22Rv1 (cell line): ENCODE data around the gene LTV1.
"Not testable (repeated sequence)": the region's sequence is repeated elsewhere in the genome, so short reads cannot be mapped to it uniquely, and the experiment has no call there.

Source experiments
- H3K27ac ChIP-seq: fragments of 450-650 bp; 2 replicates; pipeline ENCODE4 v1.5.1; 2017
- ZFX ChIP-seq: fragments of 450-650 bp; IDR thresholded peaks from 2 replicates; pipeline ENCODE4 v1.6.1; 2017; ENCODE audit warnings: antibody characterized with exemption, borderline replicate concordance
- TF ChIP-seq, protein P1 (sequence below): fragments of 450-650 bp; IDR thresholded peaks from 2 replicates; pipeline ENCODE4 v1.5.1; 2017; ENCODE audit warnings: mild to moderate bottlenecking

The LTV1 gene, protein sequence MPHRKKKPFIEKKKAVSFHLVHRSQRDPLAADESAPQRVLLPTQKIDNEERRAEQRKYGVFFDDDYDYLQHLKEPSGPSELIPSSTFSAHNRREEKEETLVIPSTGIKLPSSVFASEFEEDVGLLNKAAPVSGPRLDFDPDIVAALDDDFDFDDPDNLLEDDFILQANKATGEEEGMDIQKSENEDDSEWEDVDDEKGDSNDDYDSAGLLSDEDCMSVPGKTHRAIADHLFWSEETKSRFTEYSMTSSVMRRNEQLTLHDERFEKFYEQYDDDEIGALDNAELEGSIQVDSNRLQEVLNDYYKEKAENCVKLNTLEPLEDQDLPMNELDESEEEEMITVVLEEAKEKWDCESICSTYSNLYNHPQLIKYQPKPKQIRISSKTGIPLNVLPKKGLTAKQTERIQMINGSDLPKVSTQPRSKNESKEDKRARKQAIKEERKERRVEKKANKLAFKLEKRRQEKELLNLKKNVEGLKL

DNA sequence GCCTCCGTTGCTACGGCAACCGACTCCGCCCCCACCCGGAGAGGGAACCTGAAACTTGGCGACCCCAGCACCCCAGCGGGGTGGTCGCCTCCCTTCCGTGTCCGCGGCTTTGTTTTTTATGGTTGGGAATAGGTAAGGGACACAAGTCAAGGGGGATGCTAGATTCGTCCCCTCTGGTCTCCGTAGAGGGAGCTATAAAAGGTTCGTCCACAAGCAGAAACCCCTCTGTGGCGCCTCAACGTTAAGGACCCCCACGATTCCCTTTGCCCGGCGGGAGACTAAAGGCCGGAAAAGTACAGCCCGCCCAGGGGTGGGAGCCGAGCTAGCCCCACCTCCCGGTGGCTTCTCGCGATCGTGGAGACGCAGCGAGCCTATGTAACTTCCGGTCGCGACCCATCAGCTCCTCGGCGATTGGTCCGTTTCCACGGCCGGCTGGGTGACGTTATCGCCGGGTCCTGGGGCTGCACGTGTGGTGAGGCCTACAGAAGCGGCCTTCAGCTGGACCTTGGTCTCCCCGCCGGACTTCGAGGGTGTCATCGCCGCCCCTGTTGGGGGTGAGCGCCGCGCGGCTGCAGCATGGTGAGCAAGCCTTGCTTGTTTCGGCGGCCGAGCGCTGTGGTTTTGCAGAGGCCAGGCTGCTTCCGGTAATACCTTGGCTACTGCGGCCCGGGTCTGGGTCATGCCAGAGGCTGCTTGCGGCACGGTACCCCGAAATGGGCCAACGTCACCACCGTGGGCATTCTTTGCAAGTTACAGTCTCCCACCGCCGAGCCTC, at the start of gene LTV1:
Gene LTV1, plus strand, starts transcription at position 437 of the 775 bp plus-strand sequence. Its CDS starts 140 bp downstream, at position 577.
- TF ChIP-seq ZFX: peak; percentile 38; the same call in 1 of the 2 replicates
- TF ChIP-seq, protein P1, sequence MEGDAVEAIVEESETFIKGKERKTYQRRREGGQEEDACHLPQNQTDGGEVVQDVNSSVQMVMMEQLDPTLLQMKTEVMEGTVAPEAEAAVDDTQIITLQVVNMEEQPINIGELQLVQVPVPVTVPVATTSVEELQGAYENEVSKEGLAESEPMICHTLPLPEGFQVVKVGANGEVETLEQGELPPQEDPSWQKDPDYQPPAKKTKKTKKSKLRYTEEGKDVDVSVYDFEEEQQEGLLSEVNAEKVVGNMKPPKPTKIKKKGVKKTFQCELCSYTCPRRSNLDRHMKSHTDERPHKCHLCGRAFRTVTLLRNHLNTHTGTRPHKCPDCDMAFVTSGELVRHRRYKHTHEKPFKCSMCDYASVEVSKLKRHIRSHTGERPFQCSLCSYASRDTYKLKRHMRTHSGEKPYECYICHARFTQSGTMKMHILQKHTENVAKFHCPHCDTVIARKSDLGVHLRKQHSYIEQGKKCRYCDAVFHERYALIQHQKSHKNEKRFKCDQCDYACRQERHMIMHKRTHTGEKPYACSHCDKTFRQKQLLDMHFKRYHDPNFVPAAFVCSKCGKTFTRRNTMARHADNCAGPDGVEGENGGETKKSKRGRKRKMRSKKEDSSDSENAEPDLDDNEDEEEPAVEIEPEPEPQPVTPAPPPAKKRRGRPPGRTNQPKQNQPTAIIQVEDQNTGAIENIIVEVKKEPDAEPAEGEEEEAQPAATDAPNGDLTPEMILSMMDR: no peak
- peak within 1 kb of the TSS; percentile 57 for H3K27ac ChIP-seq

DNA sequence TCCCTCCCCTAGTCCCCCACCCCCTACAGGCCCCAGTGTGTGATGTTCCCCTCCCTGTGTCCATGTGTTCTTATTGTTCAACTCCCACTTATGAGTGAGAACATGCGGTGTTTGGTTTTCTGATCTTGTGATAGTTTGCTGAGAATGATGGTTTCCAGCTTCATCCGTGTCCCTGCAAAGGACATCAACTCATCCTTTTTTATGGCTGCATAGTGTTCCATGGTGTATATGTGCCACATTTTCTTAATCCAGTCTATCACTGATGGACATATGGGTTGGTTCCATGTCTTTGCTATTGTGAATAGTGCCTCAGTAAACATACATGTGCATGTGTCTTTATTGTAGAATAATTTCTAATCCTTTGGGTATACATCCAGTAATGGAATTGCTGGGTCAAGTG, 46.6 kb upstream of the LTV1 start:
- H3K27ac ChIP-seq: not testable (repeated sequence)

- H3K27ac ChIP-seq: not testable (repeated sequence)
These were observed 44.7 kb upstream of the LTV1 start for GRCh38 chr6:143798487-143798886.

GRCh38 chr6:143802833-143803565, 40.1 kb upstream of the LTV1 start:
- no peak overlapping the region for H3K27ac ChIP-seq
- TF ChIP-seq, protein P1: no peak
- TF ChIP-seq ZFX: no peak

DNA sequence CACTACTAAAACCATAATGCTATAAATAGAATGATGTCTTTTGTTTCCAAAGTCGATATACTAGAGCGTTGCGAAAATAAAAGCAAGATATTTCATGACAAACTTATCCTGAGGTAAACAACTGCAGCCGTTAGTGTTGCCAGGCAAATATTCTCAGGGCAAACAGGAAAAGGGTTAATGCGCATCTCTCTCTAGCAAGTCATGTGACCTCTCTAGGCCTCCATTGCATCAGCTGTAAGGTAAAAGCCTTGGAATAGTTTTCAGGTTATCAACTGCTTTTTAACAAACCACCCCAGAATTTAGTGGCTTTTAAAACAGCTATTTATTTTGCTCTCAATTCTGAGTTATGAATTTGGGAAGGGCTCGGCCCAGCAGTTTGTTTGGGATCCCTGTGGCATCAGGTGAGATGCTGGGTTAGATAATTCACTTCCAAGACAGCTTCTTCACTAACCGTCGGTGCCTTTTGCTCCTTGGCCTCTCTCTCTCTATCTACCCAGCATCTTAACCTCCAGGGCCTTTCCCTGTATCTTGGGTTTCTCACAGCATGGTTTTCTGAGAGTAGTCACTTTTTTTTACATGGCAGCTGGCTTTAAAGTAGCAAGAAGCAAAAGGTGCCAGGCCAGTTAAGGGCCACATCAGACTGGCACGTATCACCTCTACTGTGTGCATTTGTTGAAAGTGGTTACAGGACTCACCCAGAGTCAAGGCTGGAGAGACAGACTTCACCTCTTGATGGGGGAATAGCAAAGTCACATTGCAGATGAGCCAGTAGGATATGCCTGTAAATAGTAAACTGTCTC, 39.2 kb upstream of the LTV1 start:
- TF ChIP-seq, protein P1: no peak
- no peak for TF ChIP-seq ZFX
- no peak overlapping the region for H3K27ac ChIP-seq

DNA sequence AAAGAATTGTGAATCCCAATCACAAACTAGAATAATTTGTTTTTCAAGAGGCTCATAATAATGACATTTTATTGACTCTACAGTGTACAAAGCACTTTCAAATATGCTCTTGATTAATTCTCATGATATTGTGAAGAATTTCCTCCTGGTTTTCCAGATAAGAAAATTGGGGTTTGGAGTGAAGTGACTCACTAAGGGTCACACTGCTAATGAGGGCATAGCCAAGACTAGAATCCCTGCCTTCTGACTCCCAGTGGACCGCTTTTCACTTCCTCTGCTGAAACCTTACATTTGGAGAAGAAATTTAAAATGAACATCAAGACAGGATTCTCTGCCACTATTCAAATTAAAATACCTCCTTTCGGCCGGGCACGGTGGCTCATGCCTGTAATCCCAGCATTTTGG, 38.3 kb upstream of the LTV1 start:
- no peak overlapping the region for H3K27ac ChIP-seq
- TF ChIP-seq ZFX: no peak
- TF ChIP-seq, protein P1: no peak

DNA sequence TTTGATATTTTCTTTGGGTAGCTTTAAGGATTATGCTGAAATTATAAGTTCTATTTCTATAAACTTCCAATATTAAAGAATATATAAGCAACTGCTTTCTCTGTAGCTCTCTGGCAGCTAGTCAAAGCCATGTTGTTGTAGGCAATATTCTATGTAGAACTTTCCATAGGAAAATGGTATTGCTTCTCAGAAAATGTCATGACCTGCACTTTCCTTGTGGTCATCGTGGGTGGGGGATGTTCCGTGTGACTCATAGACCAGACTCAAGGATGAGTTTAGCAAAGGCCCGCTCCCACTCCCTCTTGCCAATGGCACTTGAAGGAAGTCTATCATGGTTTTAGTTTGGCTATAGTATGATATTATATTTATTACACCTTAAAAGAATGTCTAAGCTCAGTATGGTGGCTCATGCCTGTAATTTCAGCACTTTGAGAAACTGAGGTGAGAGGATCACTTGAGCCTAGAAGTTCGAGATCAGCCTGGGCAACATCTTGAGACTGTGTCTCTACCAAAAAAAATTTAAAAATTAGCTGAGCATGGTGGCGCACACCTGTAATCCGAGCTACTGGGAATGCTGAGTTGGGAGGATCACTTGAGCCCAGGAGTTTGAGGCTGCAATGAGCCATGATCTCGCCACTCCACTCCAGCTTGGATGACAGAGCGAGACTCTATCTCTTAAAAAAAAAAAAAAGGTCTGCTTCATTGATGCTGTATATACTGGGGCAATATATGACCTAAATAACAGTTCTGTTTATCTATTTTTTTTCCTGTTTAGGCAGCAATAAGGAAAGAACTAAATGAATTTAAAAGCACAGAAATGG, 36.6 kb upstream of the LTV1 start:
- no peak overlapping the region for H3K27ac ChIP-seq

More for the DNA sequence above, 36.6 kb upstream of the LTV1 start:
- TF ChIP-seq, protein P1: no peak
- no peak for TF ChIP-seq ZFX
